H7 (cell line): ENCODE data around the gene ZNF536. TPM values are rescaled to one million over a fixed set of nuclear protein-coding genes. Genes with fewer than 3 reads are reported as not detected.

Source experiments
- DNase-seq: peaks from one replicate; pipeline ENCODE4 v3.0.0; 2012
- H3K27me3 ChIP-seq: 2 replicates; pipeline ENCODE4 v1.6.0; 2011; ENCODE audit warnings: mild to moderate bottlenecking, low read length; ENCODE audit not compliant: control insufficient read depth, insufficient read depth
- H3K36me3 ChIP-seq: replicated peaks from 2 replicates; pipeline ENCODE4 v1.5.1; 2011; ENCODE audit warnings: low read length; ENCODE audit not compliant: control insufficient read depth, insufficient read depth
- H3K4me3 ChIP-seq: 2 replicates; pipeline ENCODE4 v1.5.1; 2011; ENCODE audit warnings: low read depth, mild to moderate bottlenecking, control low read depth, low read length, moderate library complexity; ENCODE audit not compliant: insufficient read depth
- total RNA-seq: library from RNA; depleted of rRNA; stranded (reverse); fragments of >200 nt; shearing (Covaris generic); gene quantifications from 2 replicates; pipeline ENCODE4 v1.2.3, GENCODE V29; 2014; rRNA removed

Gene ZNF536
- 0.35 and 0.59 TPM in 2 replicates for total RNA-seq

GRCh38 chr19:30371960-30372824, at the start of gene ZNF536:
Gene ZNF536, plus strand, starts transcription at chr19:30372384. Its CDS starts 71,179 bp downstream, at chr19:30443563.
- Histone ChIP-seq H3K4me3 (no peak within 1 kb of the TSS), H3K36me3 (no peaks in the 10 kb centered on the region), H3K27me3 (peaks cover 23% of the 10 kb centered on the region)
- DNase-seq, result peak; percentile 57

- Histone ChIP-seq H3K36me3 (no peaks in the 10 kb centered on the region), H3K27me3 (no peaks in the 10 kb centered on the region), H3K4me3 (no peak overlapping the region)
- DNase-seq, result no peak
Measured at GRCh38 chr19:30322641-30323320, 49.4 kb upstream of the ZNF536 start.

- Histone ChIP-seq H3K27me3 (no peaks in the 10 kb centered on the region), H3K36me3 (no peaks in the 10 kb centered on the region), H3K4me3 (no peak overlapping the region)
- no peak for DNase-seq
Measured at GRCh38 chr19:30323904-30324303, 48.3 kb upstream of the ZNF536 start.

GRCh38 chr19:30324982-30325381, 47.2 kb upstream of the ZNF536 start:
- no peaks in the 10 kb centered on the region for H3K27me3 ChIP-seq
- no peak overlapping the region for H3K4me3 ChIP-seq
- no peak for DNase-seq
- H3K36me3 ChIP-seq, result no peaks in the 10 kb centered on the region

- DNase-seq, result no peak
- Histone ChIP-seq H3K36me3 (no peaks in the 10 kb centered on the region), H3K4me3 (no peak overlapping the region), H3K27me3 (no peaks in the 10 kb centered on the region)
Measured at GRCh38 chr19:30325676-30326392, 46.4 kb upstream of the ZNF536 start.

GRCh38 chr19:30326393-30326710, 45.8 kb upstream of the ZNF536 start:
- Histone ChIP-seq H3K4me3 (no peak overlapping the region), H3K27me3 (no peaks in the 10 kb centered on the region), H3K36me3 (no peaks in the 10 kb centered on the region)
- no peak for DNase-seq

GRCh38 chr19:30327331-30327730, 44.9 kb upstream of the ZNF536 start:
- H3K27me3 ChIP-seq, result no peaks in the 10 kb centered on the region
- H3K36me3 ChIP-seq, result no peaks in the 10 kb centered on the region
- no peak for DNase-seq
- H3K4me3 ChIP-seq, result no peak overlapping the region

GRCh38 chr19:30328096-30328495, 44.1 kb upstream of the ZNF536 start:
- Histone ChIP-seq H3K4me3 (no peak overlapping the region), H3K36me3 (no peaks in the 10 kb centered on the region), H3K27me3 (no peaks in the 10 kb centered on the region)
- DNase-seq, result no peak

GRCh38 chr19:30330266-30330665, 41.9 kb upstream of the ZNF536 start:
- no peak overlapping the region for H3K4me3 ChIP-seq
- H3K36me3 ChIP-seq, result no peaks in the 10 kb centered on the region
- DNase-seq, result no peak

GRCh38 chr19:30332445-30333234, 39.5 kb upstream of the ZNF536 start:
- H3K4me3 ChIP-seq, result no peak overlapping the region
- no peak for DNase-seq
- H3K36me3 ChIP-seq, result no peaks in the 10 kb centered on the region
- H3K27me3 ChIP-seq, result no peaks in the 10 kb centered on the region

More at GRCh38 chr19:30330266-30330665, 41.9 kb upstream of the ZNF536 start:
- no peaks in the 10 kb centered on the region for H3K27me3 ChIP-seq

- H3K36me3 ChIP-seq, result no peaks in the 10 kb centered on the region
- DNase-seq, result no peak
- H3K27me3 ChIP-seq, result no peaks in the 10 kb centered on the region
- H3K4me3 ChIP-seq, result no peak overlapping the region
Measured at GRCh38 chr19:30333291-30334065, 38.7 kb upstream of the ZNF536 start.

- H3K4me3 ChIP-seq, result no peak overlapping the region
- H3K27me3 ChIP-seq, result no peaks in the 10 kb centered on the region
- H3K36me3 ChIP-seq, result no peaks in the 10 kb centered on the region
- DNase-seq, result no peak
Measured at GRCh38 chr19:30334841-30335240, 37.3 kb upstream of the ZNF536 start.

GRCh38 chr19:30335306-30335886, 36.8 kb upstream of the ZNF536 start:
- no peak overlapping the region for H3K4me3 ChIP-seq
- no peaks in the 10 kb centered on the region for H3K36me3 ChIP-seq
- no peaks in the 10 kb centered on the region for H3K27me3 ChIP-seq
- no peak for DNase-seq
